SK-N-SH (cell line): ENCODE measurements around the gene RIN3. TPM values are rescaled to one million over a fixed set of nuclear protein-coding genes. Genes with fewer than 3 reads are reported as not detected.

Experiments
- CTCF ChIA-PET: fragments of 300-600, 350-600 bp; formaldehyde crosslinking; extraction: SDS; loops from one replicate; lab custom pipeline; 2021; lab: Yijun Ruan, JAX
- POLR2A ChIA-PET: fragments of 350-600 bp; sonication (Branson Sonifier 250); formaldehyde crosslinking; extraction: SDS; loops from one replicate; lab custom pipeline; 2020; ENCODE audit warnings: antibody characterized with exemption, inconsistent platforms; lab: Yijun Ruan, JAX
- DNase-seq: peaks from one replicate; pipeline ENCODE4 v3.0.0; 2012
- H2AFZ ChIP-seq: fragments of 200-600 bp; sonication (generic); 2 replicates; pipeline ENCODE4 v1.8.1; 2016; ENCODE audit warnings: antibody characterized with exemption, mild to moderate bottlenecking, low read depth
- H3F3A ChIP-seq: fragments of 200-600 bp; sonication (generic); replicated peaks from 2 replicates; pipeline ENCODE3; 2016; ENCODE audit warnings: antibody characterized with exemption, mild to moderate bottlenecking; ENCODE audit not compliant: insufficient read depth
- H3K27ac ChIP-seq, 2 experiments: fragments of 200-500 bp in 1 of 2; fragments of 200-600 bp in 1 of 2; sonication (Bioruptor generic) in 1 of 2; sonication (generic), shearing (Covaris generic) in 1 of 2; 2 replicates each; pipeline versions ENCODE4 v1.5.1 to v1.6.1; 2014 to 2016; ENCODE audit warnings: low read depth in 2 of 2, inconsistent platforms in 1 of 2, low read length in 1 of 2, mild to moderate bottlenecking in 1 of 2, mixed read lengths in 1 of 2
- H3K27me3 ChIP-seq: fragments of 200-600 bp; sonication (generic), shearing (Covaris generic); 2 replicates; pipeline ENCODE4 v1.6.1; 2016; ENCODE audit warnings: mixed run types; ENCODE audit not compliant: insufficient read depth
- H3K36me3 ChIP-seq, 2 experiments: fragments of 200-500 bp in 1 of 2; fragments of 200-600 bp in 1 of 2; sonication (Bioruptor generic) in 1 of 2; sonication (generic) in 1 of 2; replicated peaks in 1 of 2; 2 replicates each; pipeline versions ENCODE3 to v1.5.1; 2014 to 2016; ENCODE audit warnings: low read length in 1 of 2, mild to moderate bottlenecking in 1 of 2; ENCODE audit not compliant: insufficient read depth in 2 of 2, control insufficient read depth in 1 of 2
- H3K4me1 ChIP-seq, 2 experiments: fragments of 200-500 bp in 1 of 2; fragments of 200-600 bp in 1 of 2; sonication (Bioruptor generic) in 1 of 2; sonication (generic), shearing (Covaris generic) in 1 of 2; 2 replicates each; pipeline versions ENCODE4 v1.5.1 to v1.6.1; 2014 to 2016; ENCODE audit warnings: low read depth in 1 of 2, low read length in 1 of 2, mixed run types in 1 of 2; ENCODE audit not compliant: insufficient read depth in 2 of 2, control insufficient read depth in 1 of 2
- H3K4me2 ChIP-seq: fragments of 200-600 bp; sonication (generic), shearing (Covaris generic); 2 replicates; pipeline ENCODE4 v1.6.1; 2017; ENCODE audit warnings: mixed run types
- H3K4me3 ChIP-seq, 2 experiments: fragments of 200-500 bp in 1 of 2; fragments of 200-600 bp in 1 of 2; sonication (Bioruptor generic) in 1 of 2; sonication (generic), shearing (Covaris generic) in 1 of 2; 2 replicates each; pipeline versions ENCODE4 v1.5.1 to v1.8.1; 2014 to 2016; ENCODE audit warnings: low read depth in 2 of 2, inconsistent platforms in 1 of 2, low read length in 1 of 2, mild to moderate bottlenecking in 1 of 2, mixed read lengths in 1 of 2, moderate library complexity in 1 of 2
- H3K79me2 ChIP-seq: fragments of 200-600 bp; sonication (generic); 2 replicates; pipeline ENCODE4 v1.8.1; 2017; ENCODE audit warnings: mild to moderate bottlenecking; ENCODE audit not compliant: insufficient read depth
- H3K9ac ChIP-seq: fragments of 200-600 bp; sonication (generic); 2 replicates; pipeline ENCODE4 v1.6.1; 2017; ENCODE audit warnings: mixed run types
- H3K9me2 ChIP-seq: fragments of 200-600 bp; sonication (generic); 2 replicates; pipeline ENCODE4 v1.6.1; 2017; ENCODE audit warnings: mixed run types
- H3K9me3 ChIP-seq: fragments of 200-600 bp; sonication (generic); 2 replicates; pipeline ENCODE4 v1.6.1; 2017; ENCODE audit warnings: mixed run types, mild to moderate bottlenecking, moderate library complexity
- H4K20me1 ChIP-seq: fragments of 200-600 bp; sonication (generic); 2 replicates; pipeline ENCODE4 v1.6.1; 2017; ENCODE audit warnings: mild to moderate bottlenecking, mixed run types; ENCODE audit not compliant: insufficient read depth
- CHD2 ChIP-seq: fragments of 150-350 bp; IDR thresholded peaks from 2 replicates; pipeline ENCODE4 v1.6.1; 2018; ENCODE audit warnings: low read length; ENCODE audit not compliant: partially characterized antibody
- ELF1 ChIP-seq: IDR thresholded peaks from 2 replicates; pipeline ENCODE4 v1.4.0; 2012
- EP300 ChIP-seq, 2 experiments: IDR thresholded peaks; 2 replicates each; pipeline versions ENCODE4 v1.4.0 to v1.6.1; 2012; ENCODE audit warnings: borderline replicate concordance in 1 of 2, low read depth in 1 of 2, low read length in 1 of 2
- EZH2phosphoT487 ChIP-seq: fragments of 200-600 bp; sonication (generic); IDR thresholded peaks from 2 replicates; pipeline ENCODE4 v1.6.1; 2017; ENCODE audit warnings: low read depth, mixed run types, mild to moderate bottlenecking, antibody characterized with exemption, moderate library complexity, borderline replicate concordance
- IRF3 ChIP-seq: fragments of 150-350 bp; IDR thresholded peaks from 2 replicates; pipeline ENCODE4 v1.6.1; 2016; ENCODE audit warnings: mild to moderate bottlenecking, low read depth, low read length
- MEF2A ChIP-seq: IDR thresholded peaks from 2 replicates; pipeline ENCODE4 v1.4.0; 2012; ENCODE audit warnings: low read depth, borderline replicate concordance
- MXI1 ChIP-seq: IDR thresholded peaks from 2 replicates; pipeline ENCODE4 v1.6.1; 2012; ENCODE audit warnings: mild to moderate bottlenecking, low read depth, low read length, improper control_type of control experiment
- NFIC ChIP-seq: IDR thresholded peaks from 2 replicates; pipeline ENCODE4 v1.4.0; 2012; ENCODE audit warnings: borderline replicate concordance
- NRF1 ChIP-seq: IDR thresholded peaks from 2 replicates; pipeline ENCODE4 v1.6.1; 2012; ENCODE audit warnings: low read depth, mild to moderate bottlenecking, low read length
- POLR2AphosphoS5 ChIP-seq: IDR thresholded peaks from 2 replicates; pipeline ENCODE4 v1.6.1; 2012; ENCODE audit warnings: low read depth, low read length
- RAD21 ChIP-seq: IDR thresholded peaks from 2 replicates; pipeline ENCODE4 v1.6.1; 2012; ENCODE audit warnings: mild to moderate bottlenecking, low read length
- REST ChIP-seq: IDR thresholded peaks from 2 replicates; pipeline ENCODE4 v1.6.1; 2012; ENCODE audit warnings: mild to moderate bottlenecking, low read depth, low read length, moderate library complexity
- RFX5 ChIP-seq: IDR thresholded peaks from 2 replicates; pipeline ENCODE4 v1.6.1; 2012; ENCODE audit warnings: mild to moderate bottlenecking, improper control_type of control experiment, low read length
- RXRA ChIP-seq: IDR thresholded peaks from 2 replicates; pipeline ENCODE4 v1.4.0; 2012; ENCODE audit warnings: low read depth, mild to moderate bottlenecking, borderline replicate concordance
- SIN3A ChIP-seq: IDR thresholded peaks from 2 replicates; pipeline ENCODE4 v1.6.1; 2012; ENCODE audit warnings: low read depth, mild to moderate bottlenecking, low read length, moderate library complexity, borderline replicate concordance
- SMC3 ChIP-seq: IDR thresholded peaks from 2 replicates; pipeline ENCODE4 v1.6.1; 2012; ENCODE audit warnings: low read depth, low read length, improper control_type of control experiment
- TAF1 ChIP-seq: IDR thresholded peaks from 2 replicates; pipeline ENCODE4 v1.6.1; 2012; ENCODE audit warnings: low read depth, mild to moderate bottlenecking, low read length, moderate library complexity, borderline replicate concordance
- USF1 ChIP-seq: IDR thresholded peaks from 2 replicates; pipeline ENCODE4 v1.4.0; 2012; ENCODE audit warnings: low read depth, borderline replicate concordance
- USF2 ChIP-seq: fragments of 150-350 bp; IDR thresholded peaks from 2 replicates; pipeline ENCODE4 v1.6.1; 2017; ENCODE audit warnings: antibody characterized with exemption, low read length, low read depth, borderline replicate concordance
- WGBS: methylation state at CpG from one replicate; pipeline ENCODE4 v1.1.6; 2017; ENCODE audit warnings: low lambda C conversion rate; 5-methylcytosine and 5-hydroxymethylcytosine counted together
- polyA plus RNA-seq, 3 experiments: library from polyadenylated mRNA; depleted of rRNA; stranded (reverse); fragments of >200 nt; gene quantifications; 2 replicates each; pipeline ENCODE4 v1.2.3, GENCODE V29; 2012

RIN3 gene
- polyA plus RNA-seq, 1 of the 3 experiments (the other 2 are of a cell fraction) = 12.4 TPM

GRCh38 chr14:92683041-92683440 lies 169.5 kb downstream of the RIN3 start:
- Histone ChIP-seq H3K79me2 (no peaks in the 10 kb centered on the region), H3K9me3 (no peaks in the 10 kb centered on the region), H3K4me1 (peaks cover 0 to 12% of the 10 kb centered on the region in 2 experiments; a peak in 1 of 4 replicates), H3K27ac (no peak overlapping the region), H3K4me3 (no peak overlapping the region), H3K36me3 (peaks cover 0 to 11% of the 10 kb centered on the region in 2 experiments)
- POLR2A ChIA-PET = no interaction called here
- CTCF ChIA-PET = interaction anchor here (1.2 to 1.4 kb wide), 2 partner anchors 94 to 101 kb away, joined by 7 to 8 read pairs; no protein-coding TSS in a partner anchor
- TF ChIP-seq REST (no peak), SMC3 (no peak), USF2 (no peak), USF1 (no peak), EP300 (IDR thresholded peaks at IDR 0.05; ENCODE audit: borderline replicate concordance in 1 of 2, low read depth in 1 of 2, low read length in 1 of 2) (no peak), MEF2A (no peak), ELF1 (no peak), TAF1 (no peak), RAD21 (no peak), POLR2AphosphoS5 (no peak), NRF1 (no peak), SIN3A (no peak), NFIC (no peak), CHD2 (no peak), RFX5 (no peak), EZH2phosphoT487 (no peak), IRF3 (no peak), MXI1 (no peak), RXRA (no peak)
- TF ChIP-seq, all 33 proteins: peak for 0
- H3K27me3 ChIP-seq = no peaks in the 10 kb centered on the region
- WGBS = 82% methylated on average over 8 of the region's 8 CpGs
- H3K4me2 ChIP-seq = no peak overlapping the region
- no peak overlapping the region for H3K9ac ChIP-seq
- peaks cover 6% of the 10 kb centered on the region for H3F3A ChIP-seq
- no peak for DNase-seq
- no peaks in the 10 kb centered on the region for H4K20me1 ChIP-seq
- H2AFZ ChIP-seq = no peak overlapping the region
- H3K9me2 ChIP-seq = no peaks in the 10 kb centered on the region
